Measurements from ENCODE around the gene TCF19. TPM values are rescaled to one million over a fixed set of nuclear protein-coding genes. Genes with fewer than 3 reads are reported as not detected.

The TCF19 gene
- total RNA-seq, 6 donors from 2014 or later, result 4.2 to 10.0 (median 5.3) TPM

GRCh38 chr6:31122791-31123706 lies 35.3 kb upstream of the TCF19 start:
- TF ChIP-seq, protein P1, sequence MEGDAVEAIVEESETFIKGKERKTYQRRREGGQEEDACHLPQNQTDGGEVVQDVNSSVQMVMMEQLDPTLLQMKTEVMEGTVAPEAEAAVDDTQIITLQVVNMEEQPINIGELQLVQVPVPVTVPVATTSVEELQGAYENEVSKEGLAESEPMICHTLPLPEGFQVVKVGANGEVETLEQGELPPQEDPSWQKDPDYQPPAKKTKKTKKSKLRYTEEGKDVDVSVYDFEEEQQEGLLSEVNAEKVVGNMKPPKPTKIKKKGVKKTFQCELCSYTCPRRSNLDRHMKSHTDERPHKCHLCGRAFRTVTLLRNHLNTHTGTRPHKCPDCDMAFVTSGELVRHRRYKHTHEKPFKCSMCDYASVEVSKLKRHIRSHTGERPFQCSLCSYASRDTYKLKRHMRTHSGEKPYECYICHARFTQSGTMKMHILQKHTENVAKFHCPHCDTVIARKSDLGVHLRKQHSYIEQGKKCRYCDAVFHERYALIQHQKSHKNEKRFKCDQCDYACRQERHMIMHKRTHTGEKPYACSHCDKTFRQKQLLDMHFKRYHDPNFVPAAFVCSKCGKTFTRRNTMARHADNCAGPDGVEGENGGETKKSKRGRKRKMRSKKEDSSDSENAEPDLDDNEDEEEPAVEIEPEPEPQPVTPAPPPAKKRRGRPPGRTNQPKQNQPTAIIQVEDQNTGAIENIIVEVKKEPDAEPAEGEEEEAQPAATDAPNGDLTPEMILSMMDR (IDR thresholded peaks at IDR 0.05), result no peak
- no peak for TF ChIP-seq EP300 (IDR thresholded peaks at IDR 0.05)
- TF ChIP-seq POLR2A (IDR thresholded peaks at IDR 0.05), result no peak
- TF ChIP-seq POLR2AphosphoS5 (IDR thresholded peaks at IDR 0.05), result no peak
- Histone ChIP-seq H3K36me3 (no peaks in the 10 kb centered on the region), H3K27me3 (no peaks in the 10 kb centered on the region), H3K9me3 (no peaks in the 10 kb centered on the region), H3K27ac (peak overlapping the region in 1 of 4 donors; percentile 56), H3K4me3 (no peak overlapping the region), H3K4me1 (peaks cover 8 to 19% (median 16%) of the 10 kb centered on the region in 4 donors)
- ATAC-seq (ENCODE audit: low FRiP score in 2 of 2), result peak in 1 of 2 donors; percentile 82
- 39 to 41% methylated on average over 15 to 16 of the region's 16 CpGs for WGBS, 2 donors
- peak in 1 of 2 donors; percentile 54 for DNase-seq

DNA sequence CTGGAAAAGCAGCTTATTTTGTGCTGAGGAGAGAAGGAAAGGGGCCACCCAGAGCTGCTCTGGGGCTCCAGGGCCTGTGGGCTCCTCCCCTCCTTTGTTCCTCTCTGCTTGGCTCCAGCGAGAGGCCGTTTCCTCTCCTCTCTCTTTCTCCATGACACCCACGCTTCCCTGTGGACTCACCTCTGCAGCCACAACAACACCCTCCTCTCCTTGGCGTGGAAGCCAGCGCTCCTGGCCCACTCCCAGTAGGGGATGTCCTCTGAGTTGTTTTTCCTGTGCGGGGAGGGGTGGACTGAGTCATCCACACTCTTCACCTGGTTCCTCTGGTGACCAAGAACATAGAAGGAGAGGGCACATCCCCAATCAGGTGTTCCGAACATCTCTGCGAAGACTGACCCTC lies 33.2 kb upstream of the TCF19 start:
- peak; percentile 30 to 45 for ATAC-seq (ENCODE audit: low FRiP score in 2 of 2)
- TF ChIP-seq EP300 (IDR thresholded peaks at IDR 0.05), result no peak
- no peak for TF ChIP-seq POLR2AphosphoS5 (IDR thresholded peaks at IDR 0.05)
- Histone ChIP-seq H3K27me3 (no peaks in the 10 kb centered on the region), H3K9me3 (no peaks in the 10 kb centered on the region), H3K4me1 (peaks cover 8 to 20% (median 16%) of the 10 kb centered on the region in 4 donors), H3K27ac (no peak overlapping the region), H3K4me3 (no peak overlapping the region), H3K36me3 (no peaks in the 10 kb centered on the region)
- 36 to 54% methylated on average over 8 of the region's 8 CpGs for WGBS, 2 donors
- no peak for DNase-seq

DNA sequence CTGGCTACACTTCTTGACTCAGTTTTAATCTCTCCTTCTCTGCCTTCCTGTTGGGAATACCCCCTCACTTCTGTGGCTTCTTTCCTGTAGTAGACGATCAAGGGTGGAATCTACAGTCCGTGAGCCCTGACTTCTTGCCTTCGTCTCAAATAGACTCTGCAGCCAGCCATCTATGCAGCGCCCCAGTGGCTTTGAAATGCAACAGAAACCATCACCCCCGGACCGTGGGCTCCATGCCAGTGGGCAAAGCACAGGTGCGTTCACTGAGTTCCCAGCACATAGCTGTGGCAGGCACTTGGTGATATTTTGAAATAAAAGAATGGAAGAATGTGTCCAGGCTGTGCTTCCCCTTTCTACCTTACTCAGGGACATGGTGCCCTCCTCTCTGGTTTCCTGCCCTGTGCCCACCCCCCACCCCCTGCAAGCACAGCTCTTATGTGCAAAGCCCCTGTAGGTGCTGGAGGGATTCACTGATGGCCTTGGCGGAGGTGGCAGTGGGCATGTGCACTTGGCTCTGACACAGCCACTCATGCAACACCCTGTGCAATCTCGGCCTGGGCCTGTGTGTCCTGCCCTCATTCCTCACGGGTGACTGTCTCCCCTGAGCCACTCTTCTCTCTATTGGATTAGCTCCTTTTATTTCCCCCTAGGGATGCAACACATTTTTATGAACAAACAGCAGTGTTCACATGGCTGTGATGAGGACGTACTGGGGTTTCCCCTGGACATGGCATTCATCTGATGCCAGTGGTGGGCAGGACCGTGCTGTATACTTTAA lies 32.6 kb upstream of the TCF19 start:
- no peak overlapping the region for H3K4me3 ChIP-seq
- H3K9me3 ChIP-seq, result no peaks in the 10 kb centered on the region
- ATAC-seq (ENCODE audit: low FRiP score in 2 of 2) (no peak), DNase-seq (no peak)
- TF ChIP-seq POLR2AphosphoS5 (IDR thresholded peaks at IDR 0.05) (no peak), POLR2A (IDR thresholded peaks at IDR 0.05) (no peak), EP300 (IDR thresholded peaks at IDR 0.05) (no peak)
- TF ChIP-seq, protein P1 (IDR thresholded peaks at IDR 0.05), result no peak
- no peaks in the 10 kb centered on the region for H3K36me3 ChIP-seq
- 67 to 74% methylated on average over 11 to 12 of the region's 12 CpGs for WGBS, 2 donors
- peaks cover 8 to 20% (median 16%) of the 10 kb centered on the region in 4 donors for H3K4me1 ChIP-seq
- no peaks in the 10 kb centered on the region for H3K27me3 ChIP-seq
- no peak overlapping the region for H3K27ac ChIP-seq

GRCh38 chr6:31126396-31127175 lies 31.8 kb upstream of the TCF19 start:
- no peak overlapping the region for H3K4me3 ChIP-seq
- H3K27me3 ChIP-seq, result no peaks in the 10 kb centered on the region
- no peaks in the 10 kb centered on the region for H3K9me3 ChIP-seq
- ATAC-seq (ENCODE audit: low FRiP score in 2 of 2) (no peak), DNase-seq (no peak)
- no peaks in the 10 kb centered on the region for H3K36me3 ChIP-seq
- TF ChIP-seq POLR2A (IDR thresholded peaks at IDR 0.05) (no peak), POLR2AphosphoS5 (IDR thresholded peaks at IDR 0.05) (no peak), EP300 (IDR thresholded peaks at IDR 0.05) (no peak)
- TF ChIP-seq, protein P1 (IDR thresholded peaks at IDR 0.05), result no peak
- peaks cover 8 to 20% (median 16%) of the 10 kb centered on the region in 4 donors for H3K4me1 ChIP-seq
- WGBS, 2 donors, result 80 to 83% methylated on average over 13 to 16 of the region's 16 CpGs
- H3K27ac ChIP-seq, result no peak overlapping the region

Measured in upper lobe of left lung (tissue), 6 donors.